Right cardiac atrium (tissue), 5 donors: ENCODE data around the gene IL12RB1. TPM values are rescaled to one million over a fixed set of nuclear protein-coding genes. Genes with fewer than 3 reads are reported as not detected.
"Not testable (repeated sequence)": the region's sequence is repeated elsewhere in the genome, so short reads cannot be mapped to it uniquely, and the experiment has no call there.

Experiments used
- ATAC-seq, 2 donors: fragments of 200-7000 bp; cut with Tn5 transposase; one replicate each; pipeline versions ENCODE4 v1.8.0 to v1.9.1; 2020; ENCODE audit warnings: moderate library complexity in 2 of 2, mild to moderate bottlenecking in 1 of 2
- DNase-seq, 3 donors: peaks; one replicate each; pipeline ENCODE4 v3.0.0-alpha.2; 2020
- H3K27ac ChIP-seq: one replicate; pipeline ENCODE4 v1.5.1; 2013; ENCODE audit warnings: mild to moderate bottlenecking, low read length, control low read depth, moderate library complexity
- H3K27me3 ChIP-seq: one replicate; pipeline ENCODE4 v1.6.1; 2013; ENCODE audit not compliant: control insufficient read depth, insufficient read depth
- H3K4me1 ChIP-seq: one replicate; pipeline ENCODE4 v1.6.1; 2013; ENCODE audit warnings: low read length; ENCODE audit not compliant: control insufficient read depth, insufficient read depth
- H3K4me3 ChIP-seq: one replicate; pipeline ENCODE4 v1.5.1; 2013; ENCODE audit warnings: low read length, control low read depth
- H3K9me3 ChIP-seq: one replicate; pipeline ENCODE4 v1.6.1; 2013; ENCODE audit warnings: low read length; ENCODE audit not compliant: control insufficient read depth
- WGBS: extraction: QIAGEN DNeasy Blood & Tissue Kit; methylation state at CpG from one replicate; pipeline ENCODE4 v1.1.7; 2013; 5-methylcytosine and 5-hydroxymethylcytosine counted together
- intact Hi-C, 4 donors: fragments of 100-400 bp; cut with DNase I; formaldehyde crosslinking; loops; one replicate each; pipeline versions ENCODE4 v1.11.0 to v1.14.0; 2022 to 2023
- polyA plus RNA-seq: library from polyadenylated mRNA; stranded (reverse); fragments of 200-250 nt; gene quantifications from one replicate; pipeline ENCODE4 v1.2.3, GENCODE V29; 2013
- total RNA-seq, 4 donors: library from RNA; stranded (reverse); fragmentation: NEBNext Ultra II Directional; extraction: Animal tissue kit (Norgen Biotek cat#: 25700); gene quantifications; one replicate each; pipeline ENCODE4 v1.2.1, GENCODE V29; 2021
- donor health status: healthy with polysubstance abuse.
- donor health status: DM: no; HTN: yes; CAD: no.
- donor health status: DM: no; HTN: no; CAD: no.
- donor health status: DM: no; HTN: yes; CAD: no; lungs with severe emphysema.
- donor health status: DM: yes; HTN: yes; CAD: no.

IL12RB1 gene
- total and polyA plus RNA-seq, 5 donors, result 0.32 to 1.6 (median 0.83) TPM

- intact Hi-C loops, result no loop called here
- ATAC-seq (no peak), DNase-seq (no peak)
- no peaks in the 10 kb centered on the region for H3K9me3 ChIP-seq
- 68% methylated on average over 7 of the region's 7 CpGs for WGBS
- peak overlapping the region; percentile 80 for H3K27ac ChIP-seq
- no peaks in the 10 kb centered on the region for H3K27me3 ChIP-seq
- H3K4me3 ChIP-seq, result peak overlapping the region; percentile 55
- peaks cover 10% of the 10 kb centered on the region for H3K4me1 ChIP-seq
Measured at GRCh38 chr19:18045307-18046050, 41.3 kb downstream of the IL12RB1 start.

GRCh38 chr19:18044825-18045304 lies 41.9 kb downstream of the IL12RB1 start:
- peak overlapping the region; percentile 55 for H3K4me3 ChIP-seq
- H3K27me3 ChIP-seq, result no peaks in the 10 kb centered on the region
- ATAC-seq (peak; percentile 42 to 68), DNase-seq (peak; percentile 63 to 90 (median 83))
- H3K4me1 ChIP-seq, result peaks cover 10% of the 10 kb centered on the region
- 7% methylated on average over 12 of the region's 12 CpGs for WGBS
- intact Hi-C loops, result no loop called here
- peak overlapping the region; percentile 80 for H3K27ac ChIP-seq
- no peaks in the 10 kb centered on the region for H3K9me3 ChIP-seq

DNA sequence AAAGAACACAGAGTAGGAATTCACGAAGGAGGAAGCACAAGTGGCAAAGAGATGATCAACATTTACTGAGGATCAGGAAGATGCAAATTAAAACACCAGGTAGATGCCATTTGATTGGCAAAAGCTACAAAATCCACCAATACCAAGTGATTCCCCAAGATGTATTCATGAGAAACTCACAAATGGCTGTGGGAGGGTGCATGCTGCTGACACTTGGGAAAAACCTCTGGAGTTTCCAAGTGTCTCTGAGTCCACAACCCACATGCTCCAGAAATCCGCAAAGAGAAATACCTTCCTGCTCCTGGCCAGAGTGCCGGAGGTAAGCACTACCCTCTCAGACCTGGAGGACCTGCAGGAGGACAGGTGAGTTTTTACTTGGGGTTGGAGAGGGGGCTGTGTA lies 43.1 kb downstream of the IL12RB1 start:
- no peak for DNase-seq
- no peak overlapping the region for H3K27ac ChIP-seq
- no peak for ATAC-seq
- no peaks in the 10 kb centered on the region for H3K27me3 ChIP-seq
- no peaks in the 10 kb centered on the region for H3K9me3 ChIP-seq
- WGBS, result 95% methylated on average over 3 of the region's 3 CpGs
- peaks cover 7% of the 10 kb centered on the region for H3K4me1 ChIP-seq
- H3K4me3 ChIP-seq, result no peak overlapping the region
- intact Hi-C loops, result no loop called here

- no peak overlapping the region for H3K27ac ChIP-seq
- no peaks in the 10 kb centered on the region for H3K9me3 ChIP-seq
- no peak for DNase-seq
- H3K4me3 ChIP-seq, result no peak overlapping the region
- 95% methylated on average over 2 of the region's 2 CpGs for WGBS
- intact Hi-C loops, result no loop called here
- no peaks in the 10 kb centered on the region for H3K27me3 ChIP-seq
- H3K4me1 ChIP-seq, result peaks cover 2% of the 10 kb centered on the region
- no peak for ATAC-seq
Measured at GRCh38 chr19:18041054-18041453, 45.7 kb downstream of the IL12RB1 start.

DNA sequence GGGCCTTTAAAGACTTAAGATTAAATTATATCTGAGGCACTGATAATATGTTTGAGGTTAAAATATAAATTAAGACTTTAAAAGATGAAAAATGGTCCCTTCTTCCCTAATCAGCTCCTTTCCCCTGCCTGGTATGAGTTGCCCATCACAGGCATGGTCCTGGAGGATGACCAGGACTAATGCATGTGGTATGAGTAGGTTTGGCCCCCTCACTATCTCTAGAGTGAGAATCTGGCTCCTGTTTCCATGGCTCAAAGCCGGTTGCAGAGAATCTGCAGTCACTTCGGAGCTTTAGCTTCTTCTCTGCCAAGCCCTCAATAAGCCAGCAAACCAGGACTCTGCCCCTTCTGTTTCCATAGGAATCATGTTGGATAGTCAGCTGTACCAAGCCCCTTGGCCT lies 54.6 kb downstream of the IL12RB1 start:
- H3K27ac ChIP-seq, intact Hi-C loops, H3K27me3 ChIP-seq, H3K9me3 ChIP-seq, H3K4me1 ChIP-seq, H3K4me3 ChIP-seq: not testable (repeated sequence)
- 39% methylated on average over 2 of the region's 2 CpGs for WGBS
- ATAC-seq, result peak; percentile 49 to 56
- DNase-seq, result peak in 2 of 3 donors; percentile 28 to 50

- peak in 2 of 3 donors; percentile 5 to 45 for DNase-seq
- H3K9me3 ChIP-seq, H3K4me3 ChIP-seq, H3K4me1 ChIP-seq, intact Hi-C loops, H3K27me3 ChIP-seq: not testable (repeated sequence)
- WGBS, result 79% methylated on average over 5 of the region's 5 CpGs
- peak in 1 of 2 donors; percentile 7 for ATAC-seq
- peak overlapping the region; percentile 3 for H3K27ac ChIP-seq
Measured at GRCh38 chr19:18031401-18031800, 55.3 kb downstream of the IL12RB1 start.

- DNase-seq (peak; percentile 49 to 70 (median 69)), ATAC-seq (peak; percentile 74 to 76)
- Histone ChIP-seq H3K9me3 (no peaks in the 10 kb centered on the region), H3K4me3 (no peak overlapping the region), H3K27me3 (no peaks in the 10 kb centered on the region), H3K4me1 (no peaks in the 10 kb centered on the region), H3K27ac (peak overlapping the region; percentile 47)
- intact Hi-C loops, result no loop called here
- WGBS, result 45% methylated on average over 8 of the region's 8 CpGs
Measured at GRCh38 chr19:18029617-18030338, 57.0 kb downstream of the IL12RB1 start.

DNA sequence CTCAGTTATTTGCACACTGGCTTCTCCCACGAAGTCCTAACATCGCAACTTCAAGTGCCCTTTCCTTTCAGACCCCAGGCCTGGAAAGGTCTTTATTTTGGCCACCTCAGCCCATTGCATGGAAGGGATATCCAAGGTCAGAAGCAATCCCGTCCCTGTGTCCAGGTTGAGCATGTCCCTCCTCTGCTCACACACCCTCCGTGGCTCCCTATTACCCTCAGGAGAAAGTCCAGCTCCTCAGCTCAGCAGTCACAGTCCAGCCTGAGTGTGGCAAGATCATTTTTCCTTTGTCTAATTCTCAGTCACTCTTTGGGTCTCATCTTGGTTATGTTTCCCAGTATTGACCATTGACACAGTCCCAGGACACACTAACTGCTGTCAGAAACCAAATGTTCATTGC lies 59.6 kb downstream of the IL12RB1 start:
- H3K4me3 ChIP-seq, result no peak overlapping the region
- H3K9me3 ChIP-seq, result no peaks in the 10 kb centered on the region
- H3K27ac ChIP-seq, result no peak overlapping the region
- ATAC-seq, result no peak
- 90% methylated on average over 4 of the region's 4 CpGs for WGBS
- intact Hi-C loops, result no loop called here
- H3K4me1 ChIP-seq, result peaks cover 10% of the 10 kb centered on the region
- no peaks in the 10 kb centered on the region for H3K27me3 ChIP-seq
- DNase-seq, result no peak

DNA sequence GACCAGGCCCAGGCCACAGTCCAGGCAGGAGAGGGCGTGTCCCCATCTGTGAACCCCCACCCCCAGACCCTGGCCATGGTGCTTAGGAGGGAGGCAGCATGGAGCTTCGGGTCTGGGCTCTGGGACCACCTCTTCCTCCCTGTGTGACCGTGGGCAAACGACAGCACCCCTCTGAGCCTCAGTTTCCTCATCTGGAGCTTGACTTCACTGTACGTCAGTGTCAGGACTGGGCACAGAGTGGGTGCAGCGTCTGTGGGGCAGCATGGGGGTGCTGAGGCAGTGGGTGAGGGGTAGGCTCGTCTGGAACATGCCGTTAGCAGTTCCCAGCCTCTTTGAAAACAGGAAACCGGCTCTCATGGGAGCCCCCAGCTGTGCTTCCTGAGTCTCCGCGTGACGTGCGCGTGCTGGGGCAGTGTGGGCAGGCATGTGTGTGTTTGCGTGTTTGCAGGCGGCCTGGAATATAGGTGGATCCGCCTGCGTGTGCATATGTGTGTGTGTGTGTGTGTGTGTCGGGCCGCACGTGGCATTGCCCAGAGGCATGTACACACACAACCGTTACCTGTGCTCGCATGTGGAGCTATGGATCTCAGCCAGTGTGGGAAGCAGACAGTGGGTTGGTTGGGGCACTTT lies 63.0 kb downstream of the IL12RB1 start:
- DNase-seq (peak; percentile 87 to 96 (median 93)), ATAC-seq (peak; percentile 59 to 63)
- Histone ChIP-seq H3K27me3 (no peaks in the 10 kb centered on the region), H3K27ac (peak overlapping the region; percentile 86), H3K4me1 (peaks cover 25% of the 10 kb centered on the region), H3K9me3 (no peaks in the 10 kb centered on the region), H3K4me3 (no peak overlapping the region)
- intact Hi-C loops, result no loop called here
- 41% methylated on average over 23 of the region's 23 CpGs for WGBS

- H3K9me3 ChIP-seq, result no peaks in the 10 kb centered on the region
- intact Hi-C loops, result no loop called here
- H3K27me3 ChIP-seq, result no peaks in the 10 kb centered on the region
- peak overlapping the region; percentile 99 for H3K27ac ChIP-seq
- DNase-seq (peak; percentile 93 to 96 (median 96)), ATAC-seq (peak; percentile 41 to 69)
- WGBS, result 42% methylated on average over 21 of the region's 21 CpGs
- peaks cover 34% of the 10 kb centered on the region for H3K4me1 ChIP-seq
- no peak overlapping the region for H3K4me3 ChIP-seq
Measured at GRCh38 chr19:18021121-18021755, 65.5 kb downstream of the IL12RB1 start.
